ENCODE measurements around the gene NAPSA. TPM values are rescaled to one million over a fixed set of nuclear protein-coding genes. Genes with fewer than 3 reads are reported as not detected.
A peak's percentile ranks its signal among the peaks of the same experiment; 100 is the strongest.
"Not testable (repeated sequence)": the region's sequence is repeated elsewhere in the genome, so short reads cannot be mapped to it uniquely, and the experiment has no call there.

Gene NAPSA
- total RNA-seq, 2 experiments from 2014 or later, result 1.7 to 1.9 TPM

GRCh38 chr19:50347089-50347581 is 18.3 kb downstream of the NAPSA start:
- H3K27me3 Mint-ChIP-seq, POLR2A ChIA-PET, DNase-seq, H3K9me3 Mint-ChIP-seq: not testable (repeated sequence)
- H3K4me3 Mint-ChIP-seq, result peak overlapping the region; percentile 40
- CTCF ChIA-PET, result interaction anchor here (0.6 to 2.1 kb wide), 4 partner anchors 10 to 674 kb away, joined by 3 to 10 read pairs (median 8); partner anchors contain the start of gene KCNC3
- peak overlapping the region; percentile 85 for H3K27ac Mint-ChIP-seq
- peaks cover 29% of the 10 kb centered on the region for H3K4me1 Mint-ChIP-seq
- peaks cover 20% of the 10 kb centered on the region for H3K36me3 Mint-ChIP-seq (ENCODE audit: low read depth)

GRCh38 chr19:50344661-50345318 is 20.6 kb downstream of the NAPSA start:
- no peak overlapping the region for H3K4me3 Mint-ChIP-seq
- H3K4me1 Mint-ChIP-seq, result peaks cover 29% of the 10 kb centered on the region
- peaks cover 14% of the 10 kb centered on the region for H3K9me3 Mint-ChIP-seq
- H3K36me3 Mint-ChIP-seq (ENCODE audit: low read depth), result peaks cover 24% of the 10 kb centered on the region
- POLR2A ChIA-PET, result no interaction called here
- no peak overlapping the region for H3K27ac Mint-ChIP-seq
- CTCF ChIA-PET, result interaction anchor here (0.7 to 4.3 kb wide), 3 partner anchors 13 to 125 kb away, joined by 3 to 19 read pairs (median 3); partner anchors contain the start of gene KCNC3
- no peak for DNase-seq
- H3K27me3 Mint-ChIP-seq, result no peaks in the 10 kb centered on the region

GRCh38 chr19:50341091-50341564 is 24.3 kb downstream of the NAPSA start:
- Mint-ChIP-seq H3K27me3 (no peaks in the 10 kb centered on the region), H3K4me1 (peaks cover 12% of the 10 kb centered on the region), H3K27ac (no peak overlapping the region), H3K9me3 (peaks cover 13% of the 10 kb centered on the region), H3K36me3 (ENCODE audit: low read depth) (peaks cover 20% of the 10 kb centered on the region), H3K4me3 (no peak overlapping the region)
- ChIA-PET POLR2A (interaction anchor here (0.6 kb wide), 1 partner anchor 20 kb away, joined by 3 read pairs; no protein-coding TSS in a partner anchor), CTCF (interaction anchor here (0.6 to 4.3 kb wide), 3 partner anchors 13 to 423 kb away, joined by 3 to 19 read pairs (median 12); partner anchors contain the start of gene KCNC3)
- DNase-seq, result no peak

GRCh38 chr19:50340331-50340730 is 25.1 kb downstream of the NAPSA start:
- Mint-ChIP-seq H3K27me3 (no peaks in the 10 kb centered on the region), H3K4me3 (no peak overlapping the region), H3K4me1 (peaks cover 16% of the 10 kb centered on the region), H3K36me3 (ENCODE audit: low read depth) (peaks cover 16% of the 10 kb centered on the region), H3K27ac (no peak overlapping the region), H3K9me3 (peaks cover 11% of the 10 kb centered on the region)
- ChIA-PET POLR2A (no interaction called here), CTCF (interaction anchor here (2.5 to 4.3 kb wide), 2 partner anchors 12 to 17 kb away, joined by 12 to 19 read pairs; partner anchors contain the start of gene KCNC3)
- DNase-seq, result no peak

- H3K4me3 Mint-ChIP-seq; H3K27ac Mint-ChIP-seq; POLR2A ChIA-PET; H3K27me3 Mint-ChIP-seq; DNase-seq; H3K36me3 Mint-ChIP-seq (ENCODE audit: low read depth); H3K9me3 Mint-ChIP-seq: not testable (repeated sequence)
- CTCF ChIA-PET, result interaction anchor here (0.5 to 4.2 kb wide), 3 partner anchors 15 to 137 kb away, joined by 3 to 16 read pairs (median 3); no protein-coding TSS in a partner anchor
- peaks cover 34% of the 10 kb centered on the region for H3K4me1 Mint-ChIP-seq
These were observed 28.4 kb downstream of the NAPSA start for GRCh38 chr19:50337031-50337430.

- H3K9me3 Mint-ChIP-seq, result peaks cover 5% of the 10 kb centered on the region
- H3K4me3 Mint-ChIP-seq, result peak overlapping the region; percentile 27
- ChIA-PET CTCF (interaction anchor here (1.1 to 4.2 kb wide), 2 partner anchors 15 to 22 kb away, joined by 3 to 16 read pairs; no protein-coding TSS in a partner anchor), POLR2A (no interaction called here)
- H3K27me3 Mint-ChIP-seq, result peaks cover 4% of the 10 kb centered on the region
- peaks cover 53% of the 10 kb centered on the region for H3K4me1 Mint-ChIP-seq
- no peak for DNase-seq
- H3K36me3 Mint-ChIP-seq (ENCODE audit: low read depth), result peaks cover 6% of the 10 kb centered on the region
- H3K27ac Mint-ChIP-seq, result peak overlapping the region; percentile 62
These were observed 30.6 kb downstream of the NAPSA start for GRCh38 chr19:50334741-50335421.

GRCh38 chr19:50333737-50334617 is 31.5 kb downstream of the NAPSA start:
- Mint-ChIP-seq H3K4me1 (peaks cover 61% of the 10 kb centered on the region), H3K9me3 (peaks cover 5% of the 10 kb centered on the region), H3K36me3 (ENCODE audit: low read depth) (peaks cover 10% of the 10 kb centered on the region), H3K27ac (peak overlapping the region; percentile 99), H3K27me3 (peaks cover 8% of the 10 kb centered on the region), H3K4me3 (peak overlapping the region; percentile 83)
- POLR2A ChIA-PET, result interaction anchor here (0.6 kb wide), 1 partner anchor 16 kb away, joined by 3 read pairs; no protein-coding TSS in a partner anchor
- DNase-seq, result peak; percentile 83
- CTCF ChIA-PET, result interaction anchor here (0.9 to 2.1 kb wide), 4 partner anchors 8 to 24 kb away, joined by 3 to 10 read pairs (median 6); no protein-coding TSS in a partner anchor

GRCh38 chr19:50333235-50333736 is 32.2 kb downstream of the NAPSA start:
- POLR2A ChIA-PET, result no interaction called here
- Mint-ChIP-seq H3K27ac (peak overlapping the region; percentile 99), H3K4me3 (peak overlapping the region; percentile 83), H3K36me3 (ENCODE audit: low read depth) (peaks cover 10% of the 10 kb centered on the region), H3K27me3 (peaks cover 8% of the 10 kb centered on the region), H3K4me1 (peaks cover 61% of the 10 kb centered on the region), H3K9me3 (peaks cover 5% of the 10 kb centered on the region)
- CTCF ChIA-PET, result interaction anchor here (0.6 to 2.1 kb wide), 5 partner anchors 9 to 24 kb away, joined by 3 to 10 read pairs (median 6); no protein-coding TSS in a partner anchor
- DNase-seq, result peak; percentile 96

GRCh38 chr19:50332244-50333038 is 33.0 kb downstream of the NAPSA start:
- Mint-ChIP-seq H3K27me3 (peaks cover 13% of the 10 kb centered on the region), H3K36me3 (ENCODE audit: low read depth) (peaks cover 10% of the 10 kb centered on the region), H3K9me3 (peaks cover 5% of the 10 kb centered on the region), H3K4me3 (peak overlapping the region; percentile 83), H3K27ac (peak overlapping the region; percentile 91), H3K4me1 (peaks cover 66% of the 10 kb centered on the region)
- DNase-seq, result no peak
- CTCF ChIA-PET, result interaction anchor here (0.6 to 2.1 kb wide), 3 partner anchors 10 to 22 kb away, joined by 3 to 10 read pairs (median 7); no protein-coding TSS in a partner anchor
- POLR2A ChIA-PET, result no interaction called here

GRCh38 chr19:50331994-50332243 is 33.5 kb downstream of the NAPSA start:
- ChIA-PET CTCF (no interaction called here), POLR2A (no interaction called here)
- Mint-ChIP-seq H3K27ac (peak overlapping the region; percentile 91), H3K36me3 (ENCODE audit: low read depth) (peaks cover 14% of the 10 kb centered on the region), H3K27me3 (peaks cover 18% of the 10 kb centered on the region), H3K9me3 (peaks cover 8% of the 10 kb centered on the region), H3K4me1 (peaks cover 71% of the 10 kb centered on the region), H3K4me3 (peak overlapping the region; percentile 83)
- no peak for DNase-seq

- peak; percentile 37 for DNase-seq
- H3K9me3 Mint-ChIP-seq, result peaks cover 9% of the 10 kb centered on the region
- peaks cover 23% of the 10 kb centered on the region for H3K27me3 Mint-ChIP-seq
- H3K4me1 Mint-ChIP-seq, result peaks cover 76% of the 10 kb centered on the region
- POLR2A ChIA-PET, result no interaction called here
- CTCF ChIA-PET, result no interaction called here
- peak overlapping the region; percentile 83 for H3K4me3 Mint-ChIP-seq
- peaks cover 16% of the 10 kb centered on the region for H3K36me3 Mint-ChIP-seq (ENCODE audit: low read depth)
- peak overlapping the region; percentile 91 for H3K27ac Mint-ChIP-seq
These were observed 34.0 kb downstream of the NAPSA start for GRCh38 chr19:50331221-50331993.

All from activated CD4-positive, alpha-beta T cell treated with anti-CD3 and anti-CD28 coated beads, Interleukin-2, amount 10 ng/mL, durations not matched to agents 7 days and 5 days (primary cell).